Thoracic aorta (tissue), 2 donors: Measurements from ENCODE around the gene GDI1. TPM values are rescaled to one million over a fixed set of nuclear protein-coding genes. Genes with fewer than 3 reads are reported as not detected.

Experiments used
- ATAC-seq: fragments of 150-250 bp; one replicate; pipeline ENCODE4 v1.8.0; 2017; ENCODE audit warnings: low read depth; ENCODE audit not compliant: insufficient number of reproducible peaks, low FRiP score
- DNase-seq: peaks from one replicate; pipeline ENCODE4 v3.0.0-alpha.2; 2020; ENCODE audit warnings: low spot score
- H3K27ac ChIP-seq, 2 donors: fragments of 200-600 bp; sonication (generic); 1 replicate in 1 of 2; 2 replicates in 1 of 2; pipeline ENCODE4 v1.5.1; 2016; ENCODE audit warnings: mild to moderate bottlenecking in 2 of 2, moderate library complexity in 2 of 2
- H3K27me3 ChIP-seq: fragments of 200-600 bp; sonication (generic); replicated peaks from 2 replicates; pipeline ENCODE4 v1.6.0; 2016; ENCODE audit warnings: mild to moderate bottlenecking; ENCODE audit not compliant: insufficient read depth
- H3K36me3 ChIP-seq: fragments of 200-600 bp; sonication (generic); one replicate; pipeline ENCODE4 v1.5.1; 2016
- H3K4me1 ChIP-seq, 2 donors: fragments of 200-600 bp; sonication (generic); 1 replicate in 1 of 2; 2 replicates in 1 of 2; pipeline versions ENCODE4 v1.5.1 to v1.6.0; 2016; ENCODE audit warnings: low read depth in 2 of 2, mild to moderate bottlenecking in 1 of 2; ENCODE audit not compliant: control insufficient read depth in 1 of 2
- H3K4me3 ChIP-seq: fragments of 200-600 bp; sonication (generic); 2 replicates; pipeline ENCODE4 v1.5.1; 2016; ENCODE audit warnings: mild to moderate bottlenecking
- H3K9me3 ChIP-seq: fragments of 200-600 bp; sonication (generic); 2 replicates; pipeline ENCODE4 v1.5.1; 2016
- CTCF ChIP-seq: fragments of 200-600 bp; sonication (generic); IDR thresholded peaks from one replicate; pipeline ENCODE4 v1.5.1; 2019; ENCODE audit warnings: antibody characterized with exemption
- total RNA-seq, 2 donors: library from RNA; depleted of rRNA; stranded (reverse); fragments of >200 nt; gene quantifications; one replicate each; pipeline versions ENCODE4 v1.1.0 to v1.2.3, GENCODE V29; 2016

Gene GDI1
- total RNA-seq, 2 donors from 2014 or later, result 99.4 to 151 TPM

GRCh38 chrX:154460326-154460725 is 23.4 kb downstream of the GDI1 start:
- H3K36me3 ChIP-seq, result peaks cover 5% of the 10 kb centered on the region
- no peaks in the 10 kb centered on the region for H3K27me3 ChIP-seq
- H3K4me3 ChIP-seq, result peak overlapping the region; percentile 80
- no peak for DNase-seq
- peaks cover 0 to 10% of the 10 kb centered on the region in 2 donors for H3K4me1 ChIP-seq
- TF ChIP-seq CTCF, result peak; percentile 15
- no peak overlapping the region for H3K27ac ChIP-seq
- H3K9me3 ChIP-seq, result no peaks in the 10 kb centered on the region
- no peak for ATAC-seq

GRCh38 chrX:154462396-154462795 is 25.4 kb downstream of the GDI1 start:
- H3K9me3 ChIP-seq, result no peaks in the 10 kb centered on the region
- ATAC-seq (no peak), DNase-seq (no peak)
- peaks cover 0 to 10% of the 10 kb centered on the region in 2 donors for H3K4me1 ChIP-seq
- H3K27ac ChIP-seq, result no peak overlapping the region
- TF ChIP-seq CTCF, result no peak
- no peak overlapping the region for H3K4me3 ChIP-seq
- H3K27me3 ChIP-seq, result no peaks in the 10 kb centered on the region
- H3K36me3 ChIP-seq, result peaks cover 15% of the 10 kb centered on the region

GRCh38 chrX:154463611-154464220 is 26.8 kb downstream of the GDI1 start:
- no peak for ATAC-seq
- Histone ChIP-seq H3K27ac (no peak overlapping the region), H3K27me3 (no peaks in the 10 kb centered on the region), H3K4me1 (peaks cover 0 to 10% of the 10 kb centered on the region in 2 donors), H3K9me3 (no peaks in the 10 kb centered on the region), H3K4me3 (no peak overlapping the region), H3K36me3 (peaks cover 15% of the 10 kb centered on the region)
- TF ChIP-seq CTCF, result no peak
- DNase-seq, result no peak

GRCh38 chrX:154464806-154465365 is 27.9 kb downstream of the GDI1 start:
- no peaks in the 10 kb centered on the region for H3K27me3 ChIP-seq
- ATAC-seq, result no peak
- no peaks in the 10 kb centered on the region for H3K9me3 ChIP-seq

GRCh38 chrX:154465601-154466000 is 28.6 kb downstream of the GDI1 start:
- H3K9me3 ChIP-seq, result no peaks in the 10 kb centered on the region
- no peak for TF ChIP-seq CTCF
- no peak overlapping the region for H3K27ac ChIP-seq
- no peaks in the 10 kb centered on the region for H3K27me3 ChIP-seq
- DNase-seq (no peak), ATAC-seq (no peak)
- no peak overlapping the region for H3K4me3 ChIP-seq
- no peaks in the 10 kb centered on the region for H3K4me1 ChIP-seq
- peaks cover 15% of the 10 kb centered on the region for H3K36me3 ChIP-seq

More at GRCh38 chrX:154464806-154465365, 27.9 kb downstream of the GDI1 start:
- no peak for TF ChIP-seq CTCF
- peaks cover 0 to 6% of the 10 kb centered on the region in 2 donors for H3K4me1 ChIP-seq
- no peak for DNase-seq
- H3K4me3 ChIP-seq, result no peak overlapping the region
- no peak overlapping the region for H3K27ac ChIP-seq
- peaks cover 15% of the 10 kb centered on the region for H3K36me3 ChIP-seq
